Fibroblast of pulmonary artery (primary cell): ENCODE data around the gene PIGS.
A peak's percentile ranks its signal among the peaks of the same experiment; 100 is the strongest.

ENCODE experiments used
- DNase-seq: peaks from one replicate; pipeline ENCODE4 v3.0.0-alpha.2; 2010; ENCODE audit warnings: low read depth
- H3K4me3 ChIP-seq: replicated peaks from 2 replicates; pipeline ENCODE4 v1.5.1; 2011; ENCODE audit warnings: low read depth, mild to moderate bottlenecking, control low read depth, low read length, moderate library complexity
- TF ChIP-seq, protein P1 (sequence below): IDR thresholded peaks from 2 replicates; pipeline ENCODE4 v1.5.1; 2011; ENCODE audit warnings: mild to moderate bottlenecking, control low read depth, low read length, inconsistent platforms; ENCODE audit errors: missing control alignments

PIGS gene

GRCh38 chr17:28549236-28550132, 21.8 kb downstream of the PIGS start:
- TF ChIP-seq, protein P1, sequence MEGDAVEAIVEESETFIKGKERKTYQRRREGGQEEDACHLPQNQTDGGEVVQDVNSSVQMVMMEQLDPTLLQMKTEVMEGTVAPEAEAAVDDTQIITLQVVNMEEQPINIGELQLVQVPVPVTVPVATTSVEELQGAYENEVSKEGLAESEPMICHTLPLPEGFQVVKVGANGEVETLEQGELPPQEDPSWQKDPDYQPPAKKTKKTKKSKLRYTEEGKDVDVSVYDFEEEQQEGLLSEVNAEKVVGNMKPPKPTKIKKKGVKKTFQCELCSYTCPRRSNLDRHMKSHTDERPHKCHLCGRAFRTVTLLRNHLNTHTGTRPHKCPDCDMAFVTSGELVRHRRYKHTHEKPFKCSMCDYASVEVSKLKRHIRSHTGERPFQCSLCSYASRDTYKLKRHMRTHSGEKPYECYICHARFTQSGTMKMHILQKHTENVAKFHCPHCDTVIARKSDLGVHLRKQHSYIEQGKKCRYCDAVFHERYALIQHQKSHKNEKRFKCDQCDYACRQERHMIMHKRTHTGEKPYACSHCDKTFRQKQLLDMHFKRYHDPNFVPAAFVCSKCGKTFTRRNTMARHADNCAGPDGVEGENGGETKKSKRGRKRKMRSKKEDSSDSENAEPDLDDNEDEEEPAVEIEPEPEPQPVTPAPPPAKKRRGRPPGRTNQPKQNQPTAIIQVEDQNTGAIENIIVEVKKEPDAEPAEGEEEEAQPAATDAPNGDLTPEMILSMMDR: no peak
- H3K4me3 ChIP-seq: no peak overlapping the region
- DNase-seq: no peak

DNA sequence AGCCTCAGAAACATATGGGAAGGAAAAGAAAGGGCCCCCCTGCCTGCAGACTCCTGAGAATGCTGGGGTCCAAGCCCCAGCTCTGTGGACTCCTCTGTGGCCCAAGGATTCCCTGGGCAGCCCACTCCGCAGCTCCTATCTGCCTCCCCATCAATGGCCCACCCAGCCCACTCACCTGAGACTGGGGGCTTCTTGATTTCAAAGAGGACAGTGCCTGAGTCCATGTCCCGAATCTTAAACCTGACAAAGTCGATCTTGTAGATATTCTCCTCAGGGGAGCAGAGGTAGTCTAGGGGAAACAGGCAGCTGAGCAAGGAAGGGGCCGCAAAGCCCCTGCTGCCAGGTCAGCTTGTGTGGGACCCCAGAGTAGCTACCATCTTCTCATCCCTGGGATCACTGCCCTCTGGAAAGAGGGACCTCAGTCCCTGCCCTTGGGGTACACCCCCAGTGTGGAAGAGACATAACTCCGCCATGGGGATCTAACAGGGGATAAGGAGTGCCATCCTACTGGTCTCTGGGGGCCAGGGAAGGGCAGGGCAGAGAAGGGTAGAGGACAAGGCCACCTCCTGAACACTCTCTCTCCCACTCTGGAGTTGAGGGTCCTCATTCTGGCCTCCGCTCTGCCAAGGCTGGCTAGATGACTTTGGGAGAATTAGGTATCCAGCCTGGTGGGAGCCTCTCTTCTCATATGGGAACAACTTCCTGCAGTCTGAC, 22.8 kb downstream of the PIGS start:
- no peak for DNase-seq
- no peak overlapping the region for H3K4me3 ChIP-seq
- TF ChIP-seq, protein P1: no peak

GRCh38 chr17:28547623-28548416, 23.5 kb downstream of the PIGS start:
- TF ChIP-seq, protein P1: peak; percentile 91
- H3K4me3 ChIP-seq: no peak overlapping the region
- peak; percentile 77 for DNase-seq

- DNase-seq: no peak
- TF ChIP-seq, protein P1: no peak
- no peak overlapping the region for H3K4me3 ChIP-seq
Observed at GRCh38 chr17:28547096-28547622, 24.2 kb downstream of the PIGS start.

GRCh38 chr17:28545787-28546415, 25.4 kb downstream of the PIGS start:
- TF ChIP-seq, protein P1: no peak
- no peak for DNase-seq

DNA sequence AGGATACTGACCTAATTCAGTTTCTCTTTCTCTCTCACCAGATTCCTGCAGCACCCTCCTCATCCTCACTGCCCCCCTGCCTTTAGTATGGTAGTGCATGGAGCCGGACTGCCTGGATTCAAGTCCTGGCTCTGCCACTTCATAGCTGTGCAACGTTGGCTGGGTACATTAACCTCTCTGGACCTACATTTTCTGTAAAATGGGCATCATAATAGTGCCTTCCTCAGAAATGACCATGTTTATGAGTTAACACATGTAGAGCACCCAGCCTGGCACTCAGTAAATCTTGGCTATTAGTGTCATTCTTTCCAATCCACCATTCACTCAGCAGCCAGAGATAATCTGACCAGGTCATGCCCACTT, 26.2 kb downstream of the PIGS start:
- no peak for DNase-seq
- TF ChIP-seq, protein P1: no peak
- H3K4me3 ChIP-seq: no peak overlapping the region

More at GRCh38 chr17:28545787-28546415, 25.4 kb downstream of the PIGS start:
- no peak overlapping the region for H3K4me3 ChIP-seq
